Mesenteric fat pad (tissue), 1 donor: ENCODE results near the gene PTTG1IP2. TPM values are rescaled to one million over a fixed set of nuclear protein-coding genes. Genes with fewer than 3 reads are reported as not detected.

Experiments
- DNase-seq: peaks from one replicate; pipeline ENCODE4 v3.0.0-alpha.2; 2020; ENCODE audit warnings: low spot score
- total RNA-seq: library from RNA; stranded (reverse); fragmentation: NEBNext Ultra II Directional; extraction: Animal tissue kit (Norgen Biotek cat#: 25700); gene quantifications from one replicate; pipeline ENCODE4 v1.2.1, GENCODE V29; 2021
- donor health status: DM: yes; HTN: yes; CAD: no.

The PTTG1IP2 gene
- total RNA-seq, 1 donor from 2014 or later = not detected

- no peak for DNase-seq
Observed at GRCh38 chr7:90552521-90552920, 83.1 kb downstream of the PTTG1IP2 start.

GRCh38 chr7:90560730-90561129 is 91.3 kb downstream of the PTTG1IP2 start:
- DNase-seq = no peak

Other genes with a start within 250 kb of the PTTG1IP2 start
- gene CFAP69, start 224.5 kb upstream of the PTTG1IP2 start, total RNA-seq = 10.4 TPM
- gene FAM237B, start 148.3 kb upstream of the PTTG1IP2 start, total RNA-seq = not detected
- 16.8 TPM for gene GTPBP10, start 122.9 kb upstream of the PTTG1IP2 start, total RNA-seq
- gene CLDN12, start 66.2 kb upstream of the PTTG1IP2 start, total RNA-seq = 20.1 TPM
- gene CDK14, start 126.7 kb downstream of the PTTG1IP2 start, total RNA-seq = 47.2 TPM